ENCODE measurements around the gene SLX9. TPM values are rescaled to one million over a fixed set of nuclear protein-coding genes. Genes with fewer than 3 reads are reported as not detected.

SLX9 gene
- total RNA-seq, 1 donor from 2014 or later: 0.75 TPM

GRCh38 chr21:44938772-44939531 lies 877 bp upstream of the SLX9 start:
- Histone ChIP-seq H3K27me3 (no peaks in the 10 kb centered on the region), H3K36me3 (peaks cover 3 to 4% of the 10 kb centered on the region in 2 donors), H3K9me3 (no peaks in the 10 kb centered on the region), H3K27ac (no peak overlapping the region), H3K4me3 (peak overlapping the region; percentile 80 to 98), H3K4me1 (peaks cover 7 to 8% of the 10 kb centered on the region in 2 donors)
- no peak for DNase-seq (ENCODE audit: low spot score in 2 of 2)
- intact Hi-C loops (cut with DNase I): no loop called here
- TF ChIP-seq CTCF (IDR thresholded peaks at IDR 0.05): no peak

- peak overlapping the region; percentile 80 to 98 for H3K4me3 ChIP-seq
- no peaks in the 10 kb centered on the region for H3K27me3 ChIP-seq
- intact Hi-C loops (cut with DNase I): no loop called here
- no peak for TF ChIP-seq CTCF (IDR thresholded peaks at IDR 0.05)
- no peak for DNase-seq (ENCODE audit: low spot score in 2 of 2)
- H3K27ac ChIP-seq: no peak overlapping the region
- H3K4me1 ChIP-seq: peaks cover 7 to 8% of the 10 kb centered on the region in 2 donors
- no peaks in the 10 kb centered on the region for H3K9me3 ChIP-seq
- peaks cover 11 to 15% of the 10 kb centered on the region in 2 donors for H3K36me3 ChIP-seq
Measured at GRCh38 chr21:44940116-44940631, 345 bp downstream of the SLX9 start.

GRCh38 chr21:44941567-44941966 lies 1.7 kb downstream of the SLX9 start:
- H3K36me3 ChIP-seq: peaks cover 11 to 19% of the 10 kb centered on the region in 2 donors
- H3K9me3 ChIP-seq: no peaks in the 10 kb centered on the region
- no peak for DNase-seq (ENCODE audit: low spot score in 2 of 2)
- H3K4me1 ChIP-seq: peaks cover 7 to 8% of the 10 kb centered on the region in 2 donors
- no peak for TF ChIP-seq CTCF (IDR thresholded peaks at IDR 0.05)
- H3K27ac ChIP-seq: no peak overlapping the region
- no peak overlapping the region for H3K4me3 ChIP-seq
- intact Hi-C loops (cut with DNase I): no loop called here
- H3K27me3 ChIP-seq: no peaks in the 10 kb centered on the region

GRCh38 chr21:44942566-44942965 lies 2.7 kb downstream of the SLX9 start:
- H3K27me3 ChIP-seq: no peaks in the 10 kb centered on the region
- no peak for TF ChIP-seq CTCF (IDR thresholded peaks at IDR 0.05)
- no peak for DNase-seq (ENCODE audit: low spot score in 2 of 2)
- H3K4me1 ChIP-seq: peaks cover 7 to 8% of the 10 kb centered on the region in 2 donors
- intact Hi-C loops (cut with DNase I): no loop called here
- no peaks in the 10 kb centered on the region for H3K9me3 ChIP-seq
- peaks cover 11 to 19% of the 10 kb centered on the region in 2 donors for H3K36me3 ChIP-seq
- no peak overlapping the region for H3K4me3 ChIP-seq
- H3K27ac ChIP-seq: no peak overlapping the region

- Histone ChIP-seq H3K4me3 (no peak overlapping the region), H3K36me3 (peaks cover 11 to 19% of the 10 kb centered on the region in 2 donors), H3K27me3 (no peaks in the 10 kb centered on the region), H3K9me3 (no peaks in the 10 kb centered on the region), H3K27ac (no peak overlapping the region), H3K4me1 (peaks cover 7 to 8% of the 10 kb centered on the region in 2 donors)
- intact Hi-C loops (cut with DNase I): no loop called here
- DNase-seq (ENCODE audit: low spot score in 2 of 2): no peak
- TF ChIP-seq CTCF (IDR thresholded peaks at IDR 0.05): no peak
Measured at GRCh38 chr21:44943005-44943685, 3.3 kb downstream of the SLX9 start.
